Loucy (cell line): ENCODE results near the gene DOCK3.

Source experiments
- H2AFZ ChIP-seq: fragments of 200-600 bp; sonication (generic); 2 replicates; pipeline ENCODE4 v1.6.0; 2016; ENCODE audit warnings: antibody characterized with exemption, mild to moderate bottlenecking, low read length, moderate library complexity
- H3F3A ChIP-seq: fragments of 200-600 bp; 2 replicates; pipeline ENCODE4 v1.6.0; 2016; ENCODE audit warnings: antibody characterized with exemption, low read depth, mild to moderate bottlenecking
- H3K27me3 ChIP-seq: fragments of 200-600 bp; sonication (generic); 2 replicates; pipeline ENCODE4 v1.6.1; 2014; ENCODE audit warnings: low read length, mild to moderate bottlenecking; ENCODE audit not compliant: insufficient read depth, poor library complexity, severe bottlenecking
- H3K36me3 ChIP-seq: fragments of 200-600 bp; sonication (generic); 2 replicates; pipeline ENCODE4 v1.6.1; 2016; ENCODE audit warnings: low read length; ENCODE audit not compliant: insufficient read depth
- H3K4me1 ChIP-seq: fragments of 200-600 bp; sonication (generic); 2 replicates; pipeline ENCODE4 v1.5.1; 2014; ENCODE audit warnings: low read length, mild to moderate bottlenecking; ENCODE audit not compliant: insufficient read depth, poor library complexity, severe bottlenecking
- H3K4me2 ChIP-seq: fragments of 200-600 bp; sonication (generic); 2 replicates; pipeline ENCODE4 v1.6.0; 2014; ENCODE audit warnings: antibody characterized with exemption, low read length, low read depth, mild to moderate bottlenecking; ENCODE audit not compliant: poor library complexity, severe bottlenecking
- H3K4me3 ChIP-seq: fragments of 200-600 bp; sonication (generic); 2 replicates; pipeline ENCODE4 v1.5.1; 2014; ENCODE audit warnings: low read length, mild to moderate bottlenecking, mixed read lengths; ENCODE audit not compliant: poor library complexity, severe bottlenecking
- H3K79me2 ChIP-seq: fragments of 200-600 bp; sonication (generic); 2 replicates; pipeline ENCODE4 v1.6.1; 2014; ENCODE audit warnings: low read length; ENCODE audit not compliant: insufficient read depth
- H3K9ac ChIP-seq: fragments of 200-600 bp; sonication (generic); 2 replicates; pipeline ENCODE4 v1.6.0; 2014; ENCODE audit warnings: mild to moderate bottlenecking, low read depth, low read length, moderate library complexity; ENCODE audit not compliant: poor library complexity, severe bottlenecking
- H3K9me2 ChIP-seq: fragments of 200-600 bp; sonication (generic); replicated peaks from 2 replicates; pipeline ENCODE4 v1.6.1; 2016; ENCODE audit warnings: low read depth, low read length, mixed read lengths
- H3K9me3 ChIP-seq: fragments of 200-600 bp; sonication (generic); 2 replicates; pipeline ENCODE4 v1.6.1; 2014; ENCODE audit warnings: mild to moderate bottlenecking, antibody characterized with exemption, low read length, low read depth; ENCODE audit not compliant: insufficient read depth
- H4K20me1 ChIP-seq: fragments of 200-600 bp; sonication (generic); 2 replicates; pipeline ENCODE4 v1.6.0; 2014; ENCODE audit warnings: antibody characterized with exemption, low read length, mild to moderate bottlenecking; ENCODE audit not compliant: insufficient read depth, poor library complexity, severe bottlenecking
- CTCF ChIP-seq: fragments of 200-600 bp; sonication (generic); conservative IDR thresholded peaks from 2 replicates; pipeline ENCODE4 v1.5.1; 2014; ENCODE audit warnings: mild to moderate bottlenecking, antibody characterized with exemption, low read length
- EZH2phosphoT487 ChIP-seq: fragments of 200-600 bp; IDR thresholded peaks from 2 replicates; pipeline ENCODE4 v1.6.1; 2018; ENCODE audit warnings: antibody characterized with exemption, mild to moderate bottlenecking, moderate library complexity, borderline replicate concordance

Gene DOCK3

GRCh38 chr3:51340013-51340829 is 665.5 kb downstream of the DOCK3 start:
- Histone ChIP-seq H3F3A (no peaks in the 10 kb centered on the region), H3K9me3 (no peaks in the 10 kb centered on the region), H4K20me1 (no peaks in the 10 kb centered on the region), H3K27me3 (no peaks in the 10 kb centered on the region), H3K9ac (no peak overlapping the region), H3K4me1 (no peaks in the 10 kb centered on the region), H3K79me2 (no peaks in the 10 kb centered on the region), H3K4me2 (no peak overlapping the region), H2AFZ (no peak overlapping the region), H3K36me3 (no peaks in the 10 kb centered on the region), H3K9me2 (no peaks in the 10 kb centered on the region), H3K4me3 (no peak overlapping the region)
- TF ChIP-seq EZH2phosphoT487 (no peak), CTCF (no peak)

DNA sequence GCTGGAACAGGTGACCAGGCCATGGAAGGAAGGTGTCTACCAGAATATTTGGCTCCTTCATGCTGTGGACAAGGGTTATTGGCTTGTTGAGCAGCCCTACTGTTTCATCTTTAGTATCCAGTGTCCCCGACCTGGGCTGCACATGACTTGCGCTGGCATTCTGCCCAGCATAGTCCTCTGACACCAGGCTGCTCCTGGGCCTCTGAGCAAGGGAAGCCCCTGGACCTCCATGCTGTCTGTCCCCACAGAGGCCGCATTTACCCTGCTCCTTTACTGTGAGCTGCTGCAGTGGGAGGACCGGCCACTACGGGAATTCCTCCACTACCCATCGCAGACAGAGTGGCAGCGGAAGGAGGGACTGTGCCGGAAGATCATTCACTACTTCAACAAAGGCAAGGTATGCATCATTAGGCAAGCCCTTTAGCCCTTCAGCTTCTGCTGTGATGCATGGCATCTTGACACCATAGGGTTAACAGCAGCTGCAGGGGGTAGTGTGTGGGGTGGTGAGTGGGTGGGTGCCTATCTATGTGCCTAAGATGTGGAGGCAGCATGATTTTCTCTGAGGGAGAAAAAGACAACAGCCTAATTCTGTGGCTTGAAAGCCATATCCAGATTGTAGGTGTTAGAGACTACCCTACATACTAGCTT is 666.4 kb downstream of the DOCK3 start:
- no peaks in the 10 kb centered on the region for H3K4me1 ChIP-seq
- no peaks in the 10 kb centered on the region for H3K9me3 ChIP-seq
- H4K20me1 ChIP-seq = no peaks in the 10 kb centered on the region
- no peak overlapping the region for H3K4me2 ChIP-seq
- H3F3A ChIP-seq = no peaks in the 10 kb centered on the region
- no peaks in the 10 kb centered on the region for H3K27me3 ChIP-seq
- no peaks in the 10 kb centered on the region for H3K9me2 ChIP-seq
- TF ChIP-seq EZH2phosphoT487 = no peak
- no peak for TF ChIP-seq CTCF
- H3K36me3 ChIP-seq = no peaks in the 10 kb centered on the region
- no peaks in the 10 kb centered on the region for H3K79me2 ChIP-seq
- no peak overlapping the region for H3K4me3 ChIP-seq
- no peak overlapping the region for H3K9ac ChIP-seq
- no peak overlapping the region for H2AFZ ChIP-seq

DNA sequence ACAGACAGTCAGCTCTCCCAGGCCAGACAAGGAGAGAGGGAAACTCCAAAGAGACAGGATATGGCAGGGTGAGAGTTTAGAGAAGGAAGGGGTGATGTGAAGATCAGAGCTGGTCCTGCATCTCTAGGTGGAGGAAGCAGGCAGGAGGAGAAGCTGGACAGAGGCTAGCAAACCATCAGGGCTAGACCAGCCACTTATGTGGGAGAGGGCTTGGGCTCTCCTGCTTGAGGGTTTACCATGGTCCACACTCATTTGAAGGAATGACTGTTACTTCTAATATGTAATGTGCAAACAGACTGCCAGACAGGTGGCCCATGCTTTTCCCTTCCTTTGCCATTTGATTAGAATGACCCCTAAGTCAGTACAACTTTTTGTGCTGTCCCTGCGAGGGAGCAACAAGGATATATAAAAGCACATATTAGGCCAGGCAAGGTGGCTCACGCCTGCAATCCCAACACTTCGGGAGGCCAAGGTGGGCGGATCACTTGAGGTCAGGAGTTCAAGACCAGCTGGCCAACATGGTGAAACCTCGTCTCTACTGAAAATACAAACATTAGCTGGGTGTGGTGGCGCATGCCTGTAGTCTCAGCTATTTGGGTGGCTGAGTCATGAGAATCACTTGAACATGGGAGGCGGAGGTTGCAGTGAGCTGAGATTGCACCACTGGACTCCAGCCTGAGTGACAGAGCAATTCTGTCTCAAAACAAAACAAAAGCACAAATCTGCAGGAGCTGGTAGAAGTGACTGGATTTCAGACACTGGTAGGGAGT is 669.4 kb downstream of the DOCK3 start:
- Histone ChIP-seq H3K9me2 (no peaks in the 10 kb centered on the region), H3K9ac (no peak overlapping the region), H3K4me1 (no peaks in the 10 kb centered on the region), H4K20me1 (no peaks in the 10 kb centered on the region), H3K4me3 (no peak overlapping the region), H3K36me3 (no peaks in the 10 kb centered on the region), H3K27me3 (no peaks in the 10 kb centered on the region), H3F3A (no peaks in the 10 kb centered on the region), H2AFZ (no peak overlapping the region), H3K4me2 (no peak overlapping the region), H3K9me3 (no peaks in the 10 kb centered on the region), H3K79me2 (no peaks in the 10 kb centered on the region)
- TF ChIP-seq CTCF = no peak
- no peak for TF ChIP-seq EZH2phosphoT487
